Osteoblast (primary cell): ENCODE measurements around the gene IRF7. TPM values are rescaled to one million over a fixed set of nuclear protein-coding genes. Genes with fewer than 3 reads are reported as not detected.
"Not testable (repeated sequence)": the region's sequence is repeated elsewhere in the genome, so short reads cannot be mapped to it uniquely, and the experiment has no call there.

Experiments used
- DNase-seq: peaks from one replicate; pipeline ENCODE4 v3.0.0; 2011; ENCODE audit warnings: low spot score, mixed read lengths; ENCODE audit not compliant: insufficient read length; ENCODE audit errors: missing footprints
- H2AFZ ChIP-seq: 2 replicates; pipeline ENCODE4 v1.6.0; 2011; ENCODE audit warnings: mild to moderate bottlenecking, low read length
- H3K27ac ChIP-seq: 2 replicates; pipeline ENCODE4 v1.5.1; 2011; ENCODE audit warnings: mild to moderate bottlenecking, low read depth, low read length, moderate library complexity
- H3K27me3 ChIP-seq: 2 replicates; pipeline ENCODE4 v1.6.0; 2012; ENCODE audit warnings: mild to moderate bottlenecking, control low read depth, inconsistent platforms, low read length, moderate library complexity; ENCODE audit not compliant: insufficient read depth
- H3K36me3 ChIP-seq: 2 replicates; pipeline ENCODE4 v1.5.1; 2011; ENCODE audit warnings: mild to moderate bottlenecking, low read length, control low read depth, moderate library complexity; ENCODE audit not compliant: insufficient read depth
- H3K4me1 ChIP-seq: 2 replicates; pipeline ENCODE4 v1.5.1; 2011; ENCODE audit warnings: mild to moderate bottlenecking, low read length, control low read depth, moderate library complexity; ENCODE audit not compliant: insufficient read depth
- H3K4me2 ChIP-seq: 2 replicates; pipeline ENCODE4 v1.6.0; 2011; ENCODE audit warnings: mild to moderate bottlenecking, low read length; ENCODE audit not compliant: insufficient read depth
- H3K4me3 ChIP-seq: fragments of 200-600 bp; sonication (generic); 3 replicates; pipeline ENCODE4 v1.5.1; 2012; ENCODE audit warnings: mild to moderate bottlenecking, low read length, inconsistent platforms; ENCODE audit not compliant: insufficient read depth
- H3K79me2 ChIP-seq: 2 replicates; pipeline ENCODE4 v1.6.0; 2012; ENCODE audit warnings: mild to moderate bottlenecking, low read length, control low read depth, inconsistent platforms; ENCODE audit not compliant: insufficient read depth
- H3K9me3 ChIP-seq: 2 replicates; pipeline ENCODE4 v1.5.1; 2011; ENCODE audit warnings: low read depth, low read length, control low read depth
- H4K20me1 ChIP-seq: 2 replicates; pipeline ENCODE4 v1.6.0; 2012; ENCODE audit warnings: mild to moderate bottlenecking, low read length, control low read depth; ENCODE audit not compliant: insufficient read depth
- CTCF ChIP-seq: IDR thresholded peaks from 2 replicates; pipeline ENCODE4 v1.5.1; 2011; ENCODE audit warnings: mild to moderate bottlenecking, low read depth, low read length, moderate library complexity; ENCODE audit errors: extremely low read depth
- total RNA-seq: library from RNA; depleted of rRNA; stranded (reverse); fragments of >200 nt; gene quantifications from 2 replicates; pipeline ENCODE4 v1.2.3, GENCODE V29; 2012

IRF7 gene
- total RNA-seq, 1 donor = 21.4 TPM

GRCh38 chr11:653837-654236 is 38.1 kb upstream of the IRF7 start:
- no peaks in the 10 kb centered on the region for H3K79me2 ChIP-seq
- peaks cover 4% of the 10 kb centered on the region for H4K20me1 ChIP-seq
- DNase-seq = peak; percentile 47
- no peaks in the 10 kb centered on the region for H3K4me1 ChIP-seq
- no peak overlapping the region for H3K27ac ChIP-seq
- H3K4me3 ChIP-seq = no peak overlapping the region
- H3K9me3 ChIP-seq = no peaks in the 10 kb centered on the region
- H2AFZ ChIP-seq = no peak overlapping the region
- no peak overlapping the region for H3K4me2 ChIP-seq
- H3K36me3 ChIP-seq = peaks cover 6% of the 10 kb centered on the region
- no peak for TF ChIP-seq CTCF
- no peaks in the 10 kb centered on the region for H3K27me3 ChIP-seq

GRCh38 chr11:653136-653535 is 37.4 kb upstream of the IRF7 start:
- DNase-seq = peak; percentile 29
- H3K9me3 ChIP-seq, H4K20me1 ChIP-seq, H3K27ac ChIP-seq, H3K4me2 ChIP-seq, H3K4me1 ChIP-seq, H3K79me2 ChIP-seq, H3K4me3 ChIP-seq, H2AFZ ChIP-seq, H3K27me3 ChIP-seq: not testable (repeated sequence)
- peaks cover 11% of the 10 kb centered on the region for H3K36me3 ChIP-seq

- no peaks in the 10 kb centered on the region for H3K4me1 ChIP-seq
- H3K27me3 ChIP-seq = no peaks in the 10 kb centered on the region
- H4K20me1 ChIP-seq = no peaks in the 10 kb centered on the region
- peak; percentile 11 for DNase-seq
- no peak overlapping the region for H3K27ac ChIP-seq
- H3K4me2 ChIP-seq = no peak overlapping the region
- no peaks in the 10 kb centered on the region for H3K79me2 ChIP-seq
- TF ChIP-seq CTCF = no peak
- peaks cover 11% of the 10 kb centered on the region for H3K36me3 ChIP-seq
- no peak overlapping the region for H2AFZ ChIP-seq
- no peaks in the 10 kb centered on the region for H3K9me3 ChIP-seq
- H3K4me3 ChIP-seq = no peak overlapping the region
These were observed 34.7 kb upstream of the IRF7 start for GRCh38 chr11:650482-650881.

GRCh38 chr11:647672-648158 is 32.0 kb upstream of the IRF7 start:
- not testable (repeated sequence) for H3K79me2 ChIP-seq, H3K4me3 ChIP-seq, H3K4me2 ChIP-seq, H2AFZ ChIP-seq, H3K27me3 ChIP-seq, H3K9me3 ChIP-seq, H3K4me1 ChIP-seq, H4K20me1 ChIP-seq, H3K27ac ChIP-seq
- peaks cover 11% of the 10 kb centered on the region for H3K36me3 ChIP-seq
- DNase-seq = peak; percentile 62

GRCh38 chr11:646214-646613 is 30.5 kb upstream of the IRF7 start:
- no peak overlapping the region for H3K4me3 ChIP-seq
- H2AFZ ChIP-seq = no peak overlapping the region
- DNase-seq = no peak

More at GRCh38 chr11:646214-646613, 30.5 kb upstream of the IRF7 start:
- H3K36me3 ChIP-seq = peaks cover 11% of the 10 kb centered on the region
- H3K27me3 ChIP-seq = no peaks in the 10 kb centered on the region
- H3K27ac ChIP-seq = no peak overlapping the region
- H4K20me1 ChIP-seq = peaks cover 4% of the 10 kb centered on the region
- no peaks in the 10 kb centered on the region for H3K79me2 ChIP-seq
- H3K4me2 ChIP-seq = no peak overlapping the region
- H3K4me1 ChIP-seq = no peaks in the 10 kb centered on the region
- no peaks in the 10 kb centered on the region for H3K9me3 ChIP-seq
- TF ChIP-seq CTCF = no peak
